HG03342 (cell line): ENCODE data around the gene NCAM1.
"Not testable (repeated sequence)": the region's sequence is repeated elsewhere in the genome, so short reads cannot be mapped to it uniquely, and the experiment has no call there.

Source experiments
- ATAC-seq: cut with Tn5 transposase; IDR thresholded peaks from one replicate; pipeline ENCODE4 v1.9.1; 2021; ENCODE audit warnings: mild to moderate bottlenecking, moderate library complexity; ENCODE audit not compliant: unreplicated experiment

NCAM1 gene

DNA sequence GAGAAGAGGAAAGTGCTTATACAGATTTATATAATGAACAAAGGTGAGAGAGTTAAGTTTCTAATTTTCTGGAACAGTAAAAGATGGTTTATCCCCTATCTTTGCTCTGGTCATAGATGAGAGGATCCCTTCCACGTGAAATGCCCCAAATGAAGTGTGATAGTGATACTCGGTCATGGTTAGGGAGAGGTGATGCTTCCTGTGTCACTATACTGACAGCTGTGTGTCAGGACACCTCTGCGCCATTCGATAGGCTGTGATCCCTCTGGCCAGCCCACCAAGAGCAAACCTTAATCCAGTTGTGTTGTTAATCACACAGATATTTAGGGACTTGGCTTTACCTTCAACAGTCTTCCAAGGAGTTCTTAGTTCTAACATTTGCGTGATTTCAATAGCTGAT is 57.7 kb downstream of the NCAM1 start:
- ATAC-seq = no peak

DNA sequence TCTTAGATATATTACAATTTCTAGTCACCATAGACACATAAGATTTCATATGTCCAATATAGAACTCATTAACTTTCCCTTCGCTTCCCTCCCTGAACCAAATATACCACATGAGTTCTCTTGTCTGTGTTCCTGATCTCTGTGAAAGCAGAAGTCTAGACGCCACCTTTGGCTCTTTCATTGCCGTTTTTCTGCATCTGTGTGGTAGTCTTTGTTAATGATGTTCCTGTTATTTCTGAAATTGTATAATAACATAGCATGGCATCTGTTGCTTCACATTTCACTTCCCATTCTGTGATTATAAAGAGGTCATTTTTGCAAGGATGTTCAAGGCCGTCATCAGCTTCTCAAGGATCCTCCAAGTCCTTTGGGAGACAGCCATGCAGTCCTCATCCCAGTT is 58.5 kb downstream of the NCAM1 start:
- no peak for ATAC-seq

DNA sequence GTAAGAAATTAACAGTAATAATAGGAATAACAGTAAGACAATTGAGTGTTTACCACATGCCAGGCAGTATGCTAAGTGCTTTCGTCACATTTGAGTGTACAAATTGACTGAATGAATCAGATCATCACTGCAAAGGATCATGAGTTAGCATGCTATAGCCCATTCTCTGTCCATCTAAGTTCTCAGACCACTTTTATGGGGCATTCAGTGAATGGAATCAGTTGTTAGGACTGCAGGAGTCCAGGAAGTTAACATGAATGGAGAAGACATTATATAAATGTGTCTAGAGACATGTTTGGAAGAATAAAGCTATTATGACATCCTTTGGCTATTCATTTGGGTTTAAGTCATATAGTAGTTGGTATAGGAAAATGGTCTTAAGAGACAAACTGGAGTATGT is 59.9 kb downstream of the NCAM1 start:
- ATAC-seq = no peak

DNA sequence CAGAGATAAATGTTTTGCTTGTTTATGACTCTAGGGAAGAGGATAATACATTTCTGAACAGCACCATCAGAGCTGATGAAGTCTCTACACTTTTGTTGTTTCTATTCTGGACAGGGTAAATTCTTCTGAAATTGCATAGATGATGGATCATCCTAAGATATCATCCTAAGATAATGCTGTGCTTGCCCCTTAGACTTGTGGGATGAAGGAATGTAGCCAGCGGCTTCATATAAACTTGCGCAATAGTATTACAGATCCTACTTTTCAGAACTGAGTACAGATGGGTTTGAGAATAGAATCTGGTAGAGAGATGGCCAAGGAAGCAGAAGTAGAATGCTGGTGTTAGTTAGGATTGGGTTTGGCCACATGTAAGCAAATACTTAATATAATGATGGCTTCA is 61.0 kb downstream of the NCAM1 start:
- ATAC-seq = no peak

DNA sequence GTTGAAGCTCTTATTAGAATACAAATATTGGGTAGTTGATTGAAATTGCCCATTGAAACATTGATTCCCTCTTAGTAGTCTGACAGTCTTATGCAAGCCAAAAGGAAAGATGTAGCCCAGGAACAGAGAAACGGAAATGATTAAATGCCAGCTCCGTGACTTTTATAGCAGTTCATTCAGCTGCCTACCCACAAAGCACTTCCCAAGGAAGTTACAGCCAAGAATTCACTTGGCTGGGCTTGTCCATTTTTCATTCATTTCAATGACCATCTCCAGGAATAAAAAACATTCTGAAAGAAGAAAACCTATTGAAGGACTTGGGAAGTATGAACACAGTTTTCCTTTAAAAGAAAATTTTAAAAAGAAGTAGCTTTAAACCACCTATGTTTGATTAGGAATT is 62.0 kb downstream of the NCAM1 start:
- ATAC-seq = no peak

DNA sequence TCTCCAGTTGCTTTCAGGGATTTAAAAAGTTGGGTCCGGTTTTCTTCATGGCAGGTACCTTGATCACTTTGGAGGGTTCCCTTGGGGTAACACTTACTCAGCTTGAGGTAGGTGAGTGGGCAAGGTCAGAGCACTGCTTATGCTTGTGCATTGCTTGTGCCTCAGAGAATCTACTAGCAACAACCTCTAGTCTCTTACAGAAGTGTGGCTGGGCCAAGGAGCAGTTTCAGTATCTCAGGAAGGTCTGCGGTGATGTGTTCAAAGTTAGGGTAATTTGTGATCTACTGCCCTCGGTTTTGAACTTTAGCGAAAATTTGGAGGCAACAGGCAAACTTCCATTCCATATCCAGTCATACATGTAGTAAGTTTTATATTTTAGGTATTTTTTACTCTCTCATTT is 62.8 kb downstream of the NCAM1 start:
- ATAC-seq = no peak

DNA sequence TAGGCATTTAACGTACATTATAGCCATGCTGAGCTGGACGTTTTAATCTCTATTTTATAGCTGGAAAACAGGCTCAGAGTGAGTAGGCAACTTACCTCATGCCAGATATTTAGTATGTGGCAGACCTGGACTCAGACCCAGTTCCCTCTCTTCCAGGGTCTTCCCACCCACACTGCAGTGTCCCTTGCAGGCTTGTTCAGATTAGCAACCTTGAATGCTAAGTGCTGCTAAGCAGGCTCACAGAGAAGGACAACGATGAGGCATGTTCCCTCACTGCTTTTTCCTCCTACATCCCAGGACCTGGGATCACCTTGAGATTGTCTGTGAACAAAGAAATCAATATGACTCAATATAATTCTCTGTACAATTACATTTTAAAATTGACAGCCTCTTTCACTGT is 65.6 kb downstream of the NCAM1 start:
- ATAC-seq = no peak

DNA sequence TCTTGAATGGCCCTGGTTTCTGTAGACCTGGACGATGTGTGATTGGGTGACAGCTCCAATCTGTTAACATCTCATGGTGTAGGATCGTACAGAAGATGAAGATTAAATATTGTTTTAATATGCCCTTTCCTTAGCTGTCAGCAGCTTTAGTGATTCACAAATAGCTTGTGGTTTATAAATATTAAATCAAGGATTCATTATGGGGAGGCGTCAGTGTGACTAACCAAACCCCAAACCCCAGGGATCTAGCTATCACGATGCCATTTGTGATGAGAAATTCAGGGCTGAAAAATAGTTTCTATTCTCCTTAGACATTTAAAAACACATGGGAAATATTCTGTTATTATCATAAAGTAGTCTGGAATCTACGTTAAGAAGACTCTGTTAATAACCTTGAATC is 73.4 kb downstream of the NCAM1 start:
- ATAC-seq = no peak

DNA sequence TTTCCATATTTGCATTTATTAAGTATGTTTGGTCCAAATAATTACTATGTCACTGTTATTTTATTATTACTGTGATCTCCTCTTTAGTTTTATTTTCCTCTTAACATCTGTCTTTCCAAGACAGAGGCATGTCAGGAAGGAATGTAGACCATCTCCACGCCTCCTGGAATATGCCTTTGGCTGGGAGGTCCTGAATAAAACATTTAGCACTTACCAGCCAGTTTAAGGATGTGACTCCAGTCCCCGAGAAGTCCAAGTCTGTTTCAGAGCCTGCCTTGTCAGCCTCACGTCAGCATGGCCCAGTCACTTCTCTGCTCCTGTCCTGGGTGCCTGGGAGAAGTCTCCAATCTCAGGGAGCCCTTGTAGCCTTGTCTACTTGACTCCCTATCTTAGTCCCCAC is 74.5 kb downstream of the NCAM1 start:
- ATAC-seq = no peak

DNA sequence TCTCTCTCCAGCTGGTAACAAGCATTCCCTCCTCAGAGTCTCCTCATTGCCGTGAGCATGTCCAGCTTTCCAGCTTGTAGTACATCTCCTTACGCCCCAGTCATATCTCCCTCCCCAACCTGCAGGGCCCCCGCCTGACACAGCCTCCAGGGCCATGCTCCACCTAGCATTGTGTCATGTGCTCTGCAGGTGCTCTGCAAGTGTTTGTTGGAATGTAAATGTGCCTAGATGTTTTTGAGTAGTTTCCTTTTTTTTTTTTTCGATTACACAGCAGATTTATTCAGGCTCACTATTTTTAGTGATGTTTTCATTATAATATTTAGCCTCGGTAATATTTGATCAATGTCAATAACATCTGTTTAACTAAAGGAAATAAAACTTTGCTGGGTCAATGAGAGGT is 82.5 kb downstream of the NCAM1 start:
- no peak for ATAC-seq

DNA sequence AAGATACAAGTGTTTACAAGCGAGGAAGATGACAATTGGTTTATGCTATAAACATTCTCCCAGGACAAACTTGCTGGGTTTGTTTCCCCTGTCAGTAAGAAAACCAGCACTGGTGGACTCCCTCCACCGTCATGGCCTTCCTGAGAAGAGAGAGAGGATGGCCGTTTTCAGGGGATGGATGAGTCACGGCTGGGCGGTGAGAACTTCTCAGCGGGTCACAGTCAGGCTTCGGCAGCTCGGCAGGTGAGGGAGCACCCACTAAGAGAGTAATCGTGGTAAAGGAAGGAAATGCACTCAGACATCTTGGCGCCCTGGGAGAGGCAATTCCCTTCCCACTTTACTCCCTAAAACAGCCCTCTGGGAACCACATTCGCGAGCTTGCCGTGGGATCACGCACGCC is 83.9 kb downstream of the NCAM1 start:
- no peak for ATAC-seq

DNA sequence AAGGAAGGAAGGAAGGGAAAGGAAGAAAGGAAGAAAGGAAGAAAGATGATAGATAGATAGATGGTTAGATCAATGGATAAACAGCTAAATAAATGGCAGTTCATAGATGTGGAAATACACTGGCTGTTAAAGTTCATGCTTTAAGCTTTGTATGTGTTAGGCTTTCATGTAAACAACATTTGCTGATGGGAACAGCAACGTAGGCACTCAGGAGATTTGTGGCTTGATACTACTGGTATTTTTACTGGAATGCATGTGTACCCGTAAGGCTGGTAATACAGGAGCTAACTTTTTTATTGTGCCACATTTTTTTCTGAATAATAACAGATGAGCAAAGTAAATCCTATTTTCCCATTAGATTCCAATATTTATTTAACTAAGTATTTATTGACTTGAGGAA is 85.6 kb downstream of the NCAM1 start:
- ATAC-seq = no peak

DNA sequence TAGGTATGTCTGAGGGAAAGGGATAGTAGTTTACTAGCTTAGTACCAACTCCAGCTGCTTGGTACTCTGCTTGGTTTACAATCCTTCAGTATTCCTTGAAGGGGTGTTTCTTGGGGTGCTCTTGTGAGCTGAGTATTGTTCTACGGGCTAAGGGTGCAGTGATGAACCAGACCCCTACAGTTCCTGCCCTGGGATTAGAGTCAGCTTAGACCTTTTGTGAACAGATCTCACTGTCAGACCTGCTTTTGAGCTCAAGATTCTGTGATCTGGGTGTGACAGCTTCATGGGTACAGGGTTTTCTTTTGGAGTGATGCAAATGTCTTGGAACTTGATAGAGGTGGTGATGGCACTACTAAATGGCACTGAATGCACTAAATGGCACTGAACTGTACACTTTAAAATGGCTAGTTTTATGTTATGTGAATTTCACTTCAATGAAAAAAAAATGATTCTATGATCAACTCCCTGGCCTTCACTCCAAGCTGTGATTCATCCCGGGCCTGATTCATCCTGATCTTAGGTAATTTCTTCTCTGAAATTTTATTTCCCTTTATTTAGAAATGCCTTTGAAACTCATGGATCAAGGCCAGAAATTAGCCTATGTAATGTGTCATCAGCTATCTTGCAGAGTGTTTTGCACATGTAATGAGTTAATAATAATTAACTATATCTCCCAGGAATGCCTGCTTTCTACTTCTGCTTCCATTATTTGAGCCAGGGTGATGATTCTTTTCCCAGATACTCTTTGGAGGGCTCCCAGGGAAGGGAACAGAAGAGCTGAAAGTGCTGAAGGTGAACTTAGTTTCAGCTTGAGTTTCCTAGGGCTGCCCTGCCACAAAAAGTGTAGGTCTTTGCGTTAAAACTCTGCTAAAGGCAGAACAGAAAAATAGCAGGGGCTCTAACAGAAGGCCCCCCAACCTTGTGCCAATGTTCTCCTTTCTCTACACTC is 87.9 kb downstream of the NCAM1 start:
- ATAC-seq = no peak

DNA sequence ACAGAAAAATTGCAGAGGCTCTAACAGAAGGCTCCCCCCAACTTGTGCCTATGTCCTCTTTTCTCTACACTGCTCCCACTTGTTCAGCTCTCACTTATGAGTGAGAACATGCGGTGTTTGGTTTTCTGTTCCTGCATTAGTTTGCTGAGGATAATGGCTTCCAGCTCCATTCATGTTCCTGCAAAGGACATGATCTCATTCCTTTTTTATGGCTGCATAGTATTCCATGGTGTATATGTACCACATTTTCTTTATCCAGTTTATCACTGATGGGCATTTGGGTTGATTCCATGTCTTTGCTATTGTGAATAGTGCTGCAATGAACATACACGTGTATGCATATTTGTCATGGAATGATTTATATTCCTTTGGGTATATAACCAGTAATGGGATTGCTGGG is 91.8 kb downstream of the NCAM1 start:
- not testable (repeated sequence) for ATAC-seq

DNA sequence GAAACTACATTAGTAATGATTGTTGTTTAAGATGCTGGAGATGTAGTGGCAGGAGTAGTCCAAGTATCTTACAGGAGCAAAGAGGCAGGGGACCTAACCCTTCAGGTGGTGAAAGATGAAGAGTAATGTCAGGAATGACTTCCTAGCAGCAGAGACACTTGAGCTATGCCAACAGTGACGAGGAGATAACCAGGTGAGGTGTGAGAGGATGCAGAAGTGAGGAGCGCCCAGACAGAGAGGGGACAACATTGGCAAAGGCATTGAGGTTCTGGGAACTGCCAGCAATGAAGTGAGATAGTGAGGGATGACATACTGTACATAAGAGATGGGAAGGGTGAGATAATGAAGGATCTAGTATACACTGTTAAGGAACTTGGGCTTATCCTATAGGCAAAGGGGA is 95.8 kb downstream of the NCAM1 start:
- no peak for ATAC-seq

DNA sequence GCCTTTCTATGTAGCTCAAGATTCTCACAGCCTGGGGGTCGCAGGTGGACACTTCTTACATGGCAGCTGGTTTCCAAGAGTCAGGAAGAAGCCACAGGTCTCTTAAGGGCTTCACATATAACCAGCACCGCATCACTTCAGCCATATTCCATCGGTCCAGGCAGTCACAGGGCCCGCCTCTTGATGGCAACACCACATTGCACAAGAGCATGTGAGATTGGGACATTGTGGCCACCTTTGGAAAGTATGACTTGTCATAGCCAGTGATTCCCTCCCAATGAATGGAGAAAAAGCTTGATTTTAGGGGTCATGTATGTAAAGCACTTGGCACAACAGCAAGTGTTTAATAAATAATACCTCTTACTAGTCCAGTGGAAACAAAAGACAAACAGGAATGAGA is 98.3 kb downstream of the NCAM1 start:
- no peak for ATAC-seq

DNA sequence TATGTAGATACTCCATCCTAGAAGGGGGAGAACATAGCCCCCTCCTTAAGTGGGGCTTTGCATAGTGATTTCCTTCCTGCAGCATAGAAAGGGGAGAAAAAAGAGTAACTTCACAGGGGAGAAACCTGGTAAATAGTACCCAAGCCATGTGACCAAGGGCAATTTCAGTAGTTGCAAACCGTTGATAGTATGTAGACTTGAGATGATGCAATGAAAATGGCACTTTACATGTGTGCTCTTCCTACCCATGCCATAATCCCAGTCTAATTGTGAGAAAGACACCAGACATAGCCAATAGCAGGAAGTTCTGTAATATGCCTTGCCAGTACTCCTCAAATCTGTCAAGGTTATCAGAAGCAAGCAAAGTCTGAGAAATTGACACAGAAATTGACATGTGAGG is 104.1 kb downstream of the NCAM1 start:
- no peak for ATAC-seq

DNA sequence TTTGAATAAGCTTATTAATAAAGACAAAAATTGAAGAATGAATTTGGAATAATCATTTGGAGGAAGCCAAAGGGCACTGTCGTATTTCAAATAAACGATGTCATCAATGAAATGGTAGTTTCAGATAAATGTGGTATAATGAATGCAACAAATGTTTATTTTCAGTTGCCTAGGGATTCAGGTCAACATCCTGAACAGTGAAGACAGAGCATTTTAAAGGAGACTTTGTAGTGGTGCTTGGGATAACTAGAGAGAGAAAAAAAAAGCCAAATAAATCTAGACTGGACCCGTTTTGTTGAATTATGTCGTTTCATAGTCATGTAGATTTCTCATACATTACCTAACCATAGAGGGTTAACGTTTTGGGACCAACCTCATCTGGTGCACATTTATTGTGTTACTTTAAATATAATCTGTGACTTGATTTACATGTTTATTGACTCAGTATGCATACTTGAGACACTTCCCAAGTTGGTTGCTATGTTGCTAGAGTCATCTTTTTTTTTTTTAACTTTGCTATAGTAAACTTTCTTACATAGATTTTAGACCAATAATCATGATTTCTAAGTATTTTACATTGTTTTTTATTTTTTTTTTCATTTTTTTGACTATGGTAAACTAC is 111.1 kb downstream of the NCAM1 start:
- ATAC-seq = no peak

DNA sequence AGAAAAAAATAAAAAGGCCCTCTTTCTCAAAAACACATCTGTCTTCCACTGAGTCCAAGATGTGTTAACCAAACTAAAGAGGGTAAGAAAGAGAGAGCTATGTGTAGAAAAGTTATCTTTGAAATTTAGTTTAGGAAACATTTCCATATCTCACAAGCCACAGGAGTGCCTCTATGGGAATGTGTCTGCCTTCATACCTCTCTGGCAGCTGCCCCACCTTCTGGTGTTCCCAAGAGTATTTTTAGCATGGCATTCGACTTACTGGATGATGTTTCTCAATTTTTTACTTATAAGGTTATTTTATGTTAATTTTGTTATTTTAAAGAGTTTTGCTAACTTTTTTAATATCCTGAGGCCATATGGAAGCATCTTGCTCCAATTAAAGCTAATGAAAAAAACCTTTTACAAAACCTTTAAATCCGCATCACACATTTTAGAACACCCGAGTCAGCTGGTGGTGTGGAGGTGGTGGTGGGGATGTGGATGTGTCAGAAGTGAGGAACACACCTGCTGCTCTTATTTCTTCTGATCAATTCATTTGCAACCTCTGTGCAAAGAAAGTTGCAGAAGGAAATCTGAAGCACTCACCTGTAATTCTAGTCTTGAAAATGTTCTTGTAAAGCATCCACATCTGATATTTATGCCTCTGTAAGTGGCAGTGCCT is 112.2 kb downstream of the NCAM1 start:
- no peak for ATAC-seq

DNA sequence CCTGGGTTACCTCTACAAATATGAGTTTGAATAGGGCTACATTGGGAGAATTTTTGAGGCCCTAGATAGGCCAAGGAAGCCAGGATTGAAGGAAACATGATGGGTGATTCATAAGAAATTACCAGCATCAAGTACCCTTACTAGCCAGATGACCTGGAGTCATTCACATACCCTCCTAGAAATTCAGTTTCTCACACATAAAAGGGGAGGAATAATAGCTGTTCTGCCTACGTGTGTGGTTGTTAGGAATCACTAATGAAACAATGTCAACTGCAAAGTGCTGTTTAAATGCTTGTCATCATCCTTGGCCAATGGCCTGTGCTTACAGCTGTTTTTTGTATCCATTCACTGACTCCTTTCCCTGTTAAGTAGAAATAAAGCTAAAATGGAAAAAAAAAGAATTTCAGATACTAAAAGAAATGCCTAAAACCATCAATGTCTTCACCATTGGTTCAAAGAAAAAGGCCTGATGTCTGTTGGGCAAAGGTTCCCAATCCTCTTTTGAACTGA is 114.4 kb downstream of the NCAM1 start:
- no peak for ATAC-seq

DNA sequence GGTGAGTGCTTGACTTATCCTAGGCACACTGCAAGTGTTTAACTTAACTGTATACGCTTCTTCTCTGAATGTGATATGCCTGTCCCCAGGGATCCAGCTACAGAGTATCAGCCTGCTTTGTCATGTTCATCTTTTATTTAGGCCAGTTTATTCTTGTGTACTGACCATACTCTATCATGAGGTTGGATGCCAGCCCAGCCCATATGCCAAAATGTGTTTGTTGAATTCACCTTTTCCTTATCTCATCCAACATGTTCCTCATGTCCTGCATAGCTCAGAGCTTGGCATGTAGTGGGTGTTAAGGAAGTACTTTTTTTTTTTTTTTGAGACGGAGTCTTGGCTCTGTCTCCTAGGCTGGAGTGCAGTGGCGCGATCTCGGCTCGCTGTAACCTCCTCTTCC is 116.2 kb downstream of the NCAM1 start:
- no peak for ATAC-seq
